ENCODE data around the gene ROR2.

ROR2 gene

DNA sequence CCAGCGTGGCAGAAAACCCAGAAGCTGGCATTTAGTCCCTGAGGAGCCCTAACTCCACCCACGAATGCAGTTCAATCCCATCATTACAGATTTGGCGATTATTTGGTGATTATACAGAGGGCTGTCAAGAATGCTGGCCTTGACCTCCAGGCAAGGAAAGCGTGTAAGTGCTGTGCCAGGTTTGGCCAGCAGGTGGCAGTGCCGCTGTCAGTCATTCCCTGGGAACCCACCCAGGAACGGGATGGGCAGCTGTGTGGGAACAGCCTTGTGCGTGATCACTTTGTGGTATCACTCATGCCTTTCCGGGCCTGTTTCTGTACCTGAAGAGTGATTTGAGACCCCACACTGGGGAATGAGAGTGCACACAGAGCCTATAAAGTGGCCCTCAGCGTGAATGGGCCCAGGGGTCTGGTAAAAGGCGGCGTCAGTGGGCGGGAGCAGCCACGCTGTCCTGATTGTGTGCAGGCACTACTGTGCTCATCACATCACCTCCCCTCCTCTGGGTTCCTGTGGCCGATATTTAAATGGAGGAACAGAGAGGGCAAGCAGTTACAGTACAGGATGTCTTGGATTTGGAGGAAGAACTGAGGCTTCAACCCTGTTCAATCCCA is 215.6 kb downstream of the ROR2 start:
- DNase-seq, result peak in 1 of 2 experiments; percentile 28

DNA sequence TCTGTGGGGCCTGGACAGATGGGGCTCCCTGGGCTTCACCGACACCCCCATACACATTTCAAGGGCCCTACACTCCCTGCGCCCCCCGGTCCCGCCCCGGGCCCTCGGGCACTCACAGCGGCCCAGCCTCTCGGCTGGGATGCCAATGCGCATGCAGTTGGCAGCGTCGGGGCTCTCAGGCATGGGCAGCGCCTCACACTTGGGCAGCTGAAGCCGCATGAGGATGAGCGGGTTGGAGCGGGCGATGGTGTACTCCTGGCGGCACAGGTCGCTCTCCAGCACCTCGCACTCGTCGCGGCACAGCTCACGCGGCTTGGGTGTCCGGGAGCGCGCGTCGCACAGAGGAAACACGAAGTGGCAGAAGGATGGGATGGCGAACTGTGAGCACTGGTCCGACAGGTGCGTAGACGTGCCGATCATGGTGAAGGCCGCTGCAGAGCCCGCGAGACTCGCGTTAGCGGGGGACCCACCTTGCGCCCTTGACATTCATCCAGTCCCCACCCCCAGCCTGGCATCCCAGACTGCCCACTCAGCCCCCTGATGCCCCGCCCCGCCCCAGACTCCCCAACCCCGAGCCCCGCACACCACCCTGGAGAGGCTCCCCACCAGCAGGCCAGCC is 216.9 kb downstream of the ROR2 start:
- DNase-seq, result no peak

DNA sequence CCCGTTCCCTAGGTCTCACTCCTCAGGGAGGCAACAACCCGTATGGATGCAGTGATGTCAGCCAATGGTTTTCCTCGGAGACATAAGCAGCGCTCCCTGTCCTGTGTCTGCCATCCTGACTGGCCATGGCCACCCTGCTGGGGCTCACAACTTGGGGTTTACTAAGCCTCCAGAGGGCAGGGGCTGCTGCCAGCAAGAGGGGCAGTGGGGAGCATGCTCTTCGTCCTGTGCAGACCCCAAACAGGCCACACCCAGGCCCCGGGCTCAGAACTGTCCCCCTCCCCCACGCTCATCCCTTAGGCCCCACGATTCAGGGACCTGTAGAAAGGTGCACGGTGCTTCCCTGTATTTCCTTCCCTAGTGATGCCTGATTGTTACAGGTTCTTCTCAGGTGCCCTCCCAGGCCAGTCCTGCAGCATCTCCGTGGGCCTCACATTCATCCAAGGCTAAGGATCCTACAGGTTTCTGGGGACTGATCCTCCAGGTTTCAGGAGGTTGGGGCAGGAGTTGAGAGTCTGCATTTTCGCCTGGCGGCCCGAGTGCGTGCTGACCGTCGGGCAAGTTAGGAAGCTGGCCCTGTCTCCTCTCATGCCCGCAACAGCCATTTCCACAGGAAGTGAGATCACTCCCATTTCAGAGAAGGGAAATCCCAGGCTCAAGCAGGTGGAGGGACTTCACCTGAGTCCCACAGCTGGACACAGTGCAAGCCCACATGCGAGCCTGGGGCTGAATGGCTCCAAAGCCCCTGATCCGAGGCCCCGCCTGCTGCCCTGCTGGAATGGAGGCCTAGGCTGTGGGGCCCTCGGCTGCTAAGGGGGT is 217.6 kb downstream of the ROR2 start:
- DNase-seq, result no peak

DNA sequence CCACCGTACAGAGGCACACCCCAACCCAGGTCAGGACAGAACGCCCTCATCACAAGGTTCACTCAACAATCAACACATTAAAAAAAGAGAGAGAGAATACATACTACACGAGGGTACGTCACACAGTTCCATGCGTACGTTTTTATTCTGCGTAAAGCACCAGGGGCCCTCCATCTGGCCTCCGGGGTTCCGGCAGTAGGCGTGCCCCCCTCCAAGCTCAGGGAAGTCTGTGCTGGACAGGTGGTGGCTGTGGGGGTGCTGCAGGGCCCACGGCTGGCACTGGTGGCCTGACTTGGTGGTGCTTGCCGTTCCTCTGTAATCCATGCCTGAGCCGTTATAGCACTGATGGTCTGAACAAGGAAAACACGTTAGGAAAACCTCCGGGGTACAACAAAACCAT is 219.2 kb downstream of the ROR2 start:
- DNase-seq, result no peak

DNA sequence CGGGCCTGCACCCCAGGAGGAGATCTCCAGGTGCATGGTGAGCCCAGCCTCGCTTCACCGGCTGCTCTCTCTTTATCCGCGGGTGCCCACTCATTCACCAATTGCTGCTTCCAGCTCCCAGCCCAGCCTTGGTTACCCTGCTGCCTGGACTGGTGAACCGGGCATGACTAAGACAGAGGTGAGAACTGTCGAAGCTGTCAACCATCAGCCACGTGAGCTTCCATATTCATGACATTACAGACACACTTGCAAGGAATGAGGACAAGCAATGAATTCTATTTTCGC is 220.5 kb downstream of the ROR2 start:
- DNase-seq, result no peak

DNA sequence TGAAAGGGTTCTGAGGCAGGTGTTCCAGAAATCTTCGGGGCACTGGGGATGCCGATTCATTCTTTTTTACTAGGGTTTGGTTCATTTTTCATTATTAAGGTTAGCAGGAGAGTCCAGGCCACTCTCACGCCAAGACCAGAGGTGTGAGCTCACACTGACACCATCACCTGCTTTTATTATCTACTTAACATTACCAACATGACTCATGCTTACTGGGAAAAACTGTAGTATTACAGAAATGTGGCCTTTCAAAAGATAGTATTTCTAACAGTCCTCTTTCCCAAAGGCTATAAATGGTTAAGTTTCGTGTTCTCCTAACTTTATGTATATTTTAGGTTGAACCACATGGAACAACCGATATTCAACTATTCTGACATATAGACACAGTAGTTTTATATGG is 222.1 kb downstream of the ROR2 start:
- no peak for DNase-seq

DNA sequence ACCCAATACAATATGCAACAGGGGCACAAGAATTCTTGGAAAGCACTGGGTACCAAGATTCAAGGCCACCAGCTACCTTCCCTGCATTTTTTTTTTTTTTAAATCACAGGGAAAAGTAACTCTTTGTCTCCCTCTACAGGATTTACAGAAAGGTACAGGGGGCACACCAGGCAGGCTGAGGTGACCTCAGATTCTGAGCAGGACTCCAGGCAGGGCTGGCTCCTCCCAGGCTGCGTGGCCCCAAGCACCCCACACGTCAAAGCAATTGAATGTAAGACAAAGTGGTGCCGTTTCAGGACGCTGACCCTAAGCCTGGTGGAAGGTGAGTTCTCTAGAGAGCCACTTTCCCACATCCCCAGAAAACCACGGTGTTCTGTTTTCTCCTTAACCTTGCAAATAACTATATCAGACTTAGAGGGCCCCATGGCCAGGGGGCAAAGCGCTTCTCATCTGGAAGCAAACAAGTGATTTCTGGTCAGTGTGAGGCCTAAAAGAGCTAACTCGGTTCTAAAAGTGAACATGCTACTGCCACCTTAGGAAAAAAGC is 222.6 kb downstream of the ROR2 start:
- DNase-seq, result peak; percentile 8 to 9

DNA sequence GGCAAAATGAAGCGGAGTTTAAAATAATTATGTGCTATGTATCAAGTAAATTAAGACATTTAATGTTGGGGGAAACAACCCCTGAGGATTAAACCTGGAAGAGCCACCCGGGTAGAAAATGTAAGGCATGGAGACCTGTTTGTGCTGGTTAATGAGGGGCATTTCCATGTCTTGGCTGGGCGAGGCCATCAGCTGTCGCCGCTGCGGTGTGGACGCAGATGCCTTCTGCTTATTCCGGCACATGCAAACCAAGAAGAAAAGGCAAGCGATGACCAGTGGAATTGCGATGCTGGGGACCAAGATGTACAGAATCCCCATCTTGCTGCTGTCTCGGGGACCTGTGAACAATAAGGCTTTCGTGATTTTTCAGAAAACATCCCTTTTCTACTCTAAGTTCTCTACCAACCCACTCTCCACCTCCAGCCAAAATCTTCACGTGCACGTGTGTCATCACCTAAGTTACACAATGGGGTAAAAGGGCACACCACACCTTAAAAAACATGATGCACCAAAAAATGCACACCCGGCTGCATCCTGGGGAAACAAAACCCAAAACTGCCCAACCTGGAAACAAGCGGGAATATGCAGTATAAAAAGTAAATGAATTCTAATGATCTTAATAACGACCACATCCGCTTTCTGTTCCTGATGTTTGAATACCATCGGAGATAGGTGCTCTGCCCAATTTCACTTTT is 223.5 kb downstream of the ROR2 start:
- no peak for DNase-seq

DNA sequence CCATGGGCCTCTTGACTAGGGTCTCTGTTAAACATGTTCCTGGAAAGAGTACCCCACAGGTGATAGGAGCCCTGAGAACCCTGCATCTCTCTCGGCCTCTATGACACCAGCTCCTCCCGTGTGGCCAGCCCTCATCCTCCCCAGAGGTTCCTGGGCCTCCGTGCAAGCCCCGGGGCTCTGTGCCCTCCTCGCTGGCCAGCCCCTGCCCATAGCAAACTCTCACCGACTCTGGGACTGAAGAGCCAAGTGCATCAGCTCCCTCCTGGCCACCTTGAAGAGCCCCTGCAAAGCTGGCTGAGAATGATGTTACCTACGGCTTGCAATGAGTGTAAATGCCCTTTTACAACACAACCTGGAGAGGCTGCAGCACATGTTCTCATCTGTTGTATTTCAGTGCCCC is 224.4 kb downstream of the ROR2 start:
- no peak for DNase-seq

DNA sequence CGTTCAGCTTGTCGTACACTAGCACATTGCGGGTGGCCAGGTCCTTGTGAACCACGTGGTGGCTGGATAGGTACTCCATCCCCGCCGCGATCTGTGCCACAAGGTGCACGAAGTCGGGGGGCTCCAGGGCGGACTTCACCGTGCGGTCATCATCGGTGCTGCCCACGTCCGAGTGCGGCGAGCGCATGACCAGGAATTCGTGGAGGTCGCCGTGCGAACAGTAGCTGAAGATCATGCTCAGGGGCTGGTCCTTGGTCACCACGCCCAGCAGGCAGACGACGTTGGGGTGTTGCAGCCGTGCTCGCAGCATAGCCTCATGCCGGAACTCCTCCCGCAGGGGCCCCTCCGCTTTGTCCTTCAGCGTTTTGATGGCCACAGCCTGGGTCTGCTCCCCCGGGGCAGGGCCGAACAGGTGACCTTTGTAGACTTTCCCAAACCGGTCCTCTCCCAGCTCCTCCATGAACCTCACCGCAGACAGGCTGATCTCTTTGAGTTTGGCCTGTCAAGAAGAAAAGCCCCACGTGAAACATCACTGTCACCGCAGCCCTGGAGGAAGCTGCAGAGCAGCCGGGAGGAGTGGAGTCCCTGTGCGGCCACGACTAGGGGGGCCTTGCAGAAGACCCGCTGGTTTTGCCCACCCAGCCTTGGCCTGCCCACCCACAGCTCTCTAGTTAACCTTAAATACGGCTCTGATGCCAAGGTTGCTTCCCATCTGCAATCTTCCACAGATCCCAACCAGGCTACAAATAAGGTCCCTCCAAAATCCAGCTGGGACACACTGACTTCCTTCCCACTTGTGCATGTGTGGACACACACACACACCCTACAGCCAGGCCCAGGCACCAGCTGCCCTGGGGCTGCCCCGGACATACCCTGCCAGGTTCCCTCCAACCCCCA is 225.2 kb downstream of the ROR2 start:
- DNase-seq, result no peak

DNA sequence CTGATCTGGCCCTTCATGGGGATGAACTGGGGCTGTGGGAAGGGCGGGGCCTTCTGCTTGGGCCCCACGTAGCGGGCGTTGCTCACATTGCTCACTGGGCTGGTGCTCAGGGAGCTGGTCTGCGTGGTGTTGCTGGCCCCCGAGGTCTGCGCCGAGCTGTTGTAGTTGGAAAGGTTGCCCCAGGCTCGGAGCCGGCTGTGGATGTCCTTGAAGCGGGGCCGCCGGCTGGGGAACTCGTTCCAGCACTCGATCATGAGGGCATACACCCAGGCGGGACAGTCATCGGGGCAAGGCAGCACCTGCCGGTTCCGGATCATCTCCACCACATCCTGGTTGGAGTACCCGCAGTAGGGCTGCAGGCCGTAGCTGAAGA is 226.0 kb downstream of the ROR2 start:
- no peak for DNase-seq

DNA sequence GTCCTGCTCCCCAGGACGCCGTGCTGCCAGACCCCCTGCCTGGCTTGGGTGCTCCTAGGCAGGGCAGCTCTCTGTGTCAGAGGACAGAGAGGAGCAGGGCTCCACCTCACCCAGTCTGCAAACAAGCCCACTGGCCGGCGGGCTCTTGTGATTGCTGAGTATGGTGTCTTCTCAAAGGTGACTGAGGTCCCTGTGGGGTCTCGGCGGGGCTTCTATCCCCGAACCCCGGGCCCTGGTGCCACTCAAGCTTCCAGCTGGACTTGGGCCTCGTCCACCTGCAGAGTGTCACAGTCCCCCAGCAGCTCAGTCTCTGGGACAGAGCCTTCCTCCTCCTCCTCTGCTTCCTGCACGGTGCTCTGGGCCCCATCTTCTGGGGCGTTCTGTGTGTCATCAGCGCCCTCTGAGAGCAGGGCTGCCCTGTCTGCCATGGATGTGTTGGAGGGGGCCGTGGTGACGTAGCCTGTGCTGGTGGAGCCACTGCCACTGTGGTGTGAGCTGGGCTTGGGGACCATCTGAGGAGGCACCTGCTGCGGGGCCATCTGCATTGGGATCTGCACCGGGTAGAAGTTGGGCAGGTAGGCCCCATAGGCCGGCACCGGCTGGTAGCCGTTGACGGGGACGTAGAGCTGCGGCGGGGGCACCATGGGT is 226.5 kb downstream of the ROR2 start:
- DNase-seq, result no peak

DNA sequence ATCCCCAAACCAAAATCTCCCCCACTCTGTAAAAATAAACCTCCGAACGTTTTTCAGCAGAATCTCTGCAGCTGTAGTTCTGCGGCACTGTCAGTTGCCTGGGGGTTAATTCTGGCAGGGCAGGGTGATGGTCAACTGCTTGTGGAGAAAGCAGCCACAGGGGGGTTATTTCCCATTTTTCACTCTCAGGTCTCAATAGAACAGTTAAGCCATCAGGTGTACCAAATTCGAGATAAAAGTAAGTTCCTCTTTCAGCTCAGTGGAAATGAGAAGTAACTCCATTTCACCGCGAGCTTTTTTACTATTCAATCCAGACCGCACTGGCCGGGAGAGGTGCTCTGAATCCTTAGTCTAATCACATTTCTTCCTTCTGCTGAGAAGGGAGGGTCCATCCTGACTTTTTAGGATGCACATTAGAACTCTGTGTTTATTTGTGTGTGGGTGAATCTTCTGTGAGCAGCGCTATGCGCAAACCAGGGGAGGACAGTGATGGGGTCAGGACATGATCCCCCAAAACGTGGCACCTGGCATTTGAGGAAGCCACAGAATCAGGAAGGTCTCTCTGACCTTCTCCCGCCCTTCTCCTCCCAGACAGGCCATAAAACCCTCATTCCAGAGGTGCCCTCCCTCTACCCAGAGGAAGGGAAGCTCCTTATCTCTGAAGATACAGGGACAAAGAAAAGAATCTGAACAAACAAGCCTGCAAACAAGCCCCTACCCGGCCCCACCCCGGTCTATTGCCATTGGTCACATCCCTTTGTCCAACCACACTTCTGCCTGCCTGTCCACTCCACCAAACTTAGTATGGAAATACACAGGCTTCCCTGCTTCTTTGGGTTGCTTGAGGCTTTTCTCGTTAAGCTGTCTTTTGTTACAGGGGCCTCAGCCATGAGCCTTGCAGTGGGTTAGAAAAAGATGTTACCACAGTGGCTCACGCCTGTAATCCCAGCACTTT is 229.0 kb downstream of the ROR2 start:
- no peak for DNase-seq

DNA sequence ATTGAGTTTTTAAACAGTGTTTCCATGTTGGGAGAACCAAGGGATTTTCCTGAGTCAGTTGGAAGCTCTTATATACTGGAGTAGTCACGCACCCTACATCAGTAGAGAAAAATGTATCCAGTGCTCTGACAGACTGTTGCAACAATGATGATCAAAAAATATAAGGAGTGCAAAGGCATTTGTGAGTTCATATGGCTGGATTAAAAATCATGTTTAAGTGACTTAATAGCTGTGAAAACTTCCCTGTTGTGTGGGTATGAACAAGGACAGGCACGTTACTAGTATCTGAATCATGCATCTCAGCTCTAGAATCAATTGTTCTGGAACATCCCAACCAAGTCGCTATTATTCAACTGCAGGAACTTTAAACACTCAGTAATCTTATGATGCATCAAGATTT is 229.7 kb downstream of the ROR2 start:
- no peak for DNase-seq

DNA sequence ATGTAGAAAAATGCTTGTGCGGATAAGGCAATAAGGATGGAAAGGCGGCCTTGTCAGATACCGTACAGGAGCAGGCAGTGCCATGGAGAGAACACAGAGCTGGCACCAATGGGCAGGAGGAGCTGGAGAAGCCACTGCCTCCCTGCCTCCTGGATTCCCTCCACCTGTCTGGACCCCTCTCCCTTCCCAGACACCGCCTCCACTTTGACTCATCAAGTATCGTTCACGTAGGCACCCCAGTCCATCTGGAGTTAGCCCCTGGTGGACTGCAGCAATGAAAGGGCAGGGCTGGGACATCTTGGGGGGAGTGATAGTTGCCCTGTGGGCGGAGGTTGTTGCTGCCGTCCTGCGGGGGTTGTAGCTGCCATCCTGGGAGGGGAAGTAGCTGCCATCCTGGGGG is 232.0 kb downstream of the ROR2 start:
- no peak for DNase-seq

DNA sequence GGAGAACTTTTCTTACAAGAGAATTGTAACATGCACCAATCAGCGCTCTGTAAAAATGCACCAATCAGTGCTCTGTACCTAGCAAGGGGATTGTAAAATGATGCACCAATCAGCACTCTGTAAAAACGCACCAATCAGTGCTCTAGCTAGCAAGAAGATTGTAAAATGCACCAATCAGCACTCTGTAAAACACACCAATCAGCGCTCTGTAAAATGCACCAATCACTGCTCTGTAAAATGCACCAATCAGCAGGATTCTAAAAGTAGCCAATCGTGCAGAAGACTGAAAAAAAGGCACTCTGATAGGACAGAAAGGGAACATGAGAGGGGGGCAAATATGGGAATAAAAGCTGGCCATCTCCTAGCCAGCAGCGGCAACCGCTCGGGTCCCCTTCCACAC is 233.2 kb downstream of the ROR2 start:
- DNase-seq, result no peak

DNA sequence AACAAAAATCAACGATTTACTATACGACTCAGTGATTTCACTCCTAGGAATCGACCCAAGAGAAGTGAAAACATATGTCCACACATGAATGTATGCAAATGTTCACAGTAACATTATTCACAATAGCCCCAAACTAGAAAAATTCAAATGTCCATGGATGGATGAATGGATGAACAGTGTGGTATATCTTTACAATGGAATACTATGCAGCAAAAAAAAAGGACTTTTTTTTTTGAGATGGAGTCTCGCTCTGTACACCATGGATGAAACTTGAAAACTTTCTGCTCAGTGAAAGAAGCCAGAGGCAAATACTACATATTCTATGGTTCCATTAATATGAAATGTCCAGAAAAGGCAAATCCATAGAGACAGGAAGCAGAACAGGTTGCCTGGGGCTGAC is 233.8 kb downstream of the ROR2 start:
- no peak for DNase-seq

DNA sequence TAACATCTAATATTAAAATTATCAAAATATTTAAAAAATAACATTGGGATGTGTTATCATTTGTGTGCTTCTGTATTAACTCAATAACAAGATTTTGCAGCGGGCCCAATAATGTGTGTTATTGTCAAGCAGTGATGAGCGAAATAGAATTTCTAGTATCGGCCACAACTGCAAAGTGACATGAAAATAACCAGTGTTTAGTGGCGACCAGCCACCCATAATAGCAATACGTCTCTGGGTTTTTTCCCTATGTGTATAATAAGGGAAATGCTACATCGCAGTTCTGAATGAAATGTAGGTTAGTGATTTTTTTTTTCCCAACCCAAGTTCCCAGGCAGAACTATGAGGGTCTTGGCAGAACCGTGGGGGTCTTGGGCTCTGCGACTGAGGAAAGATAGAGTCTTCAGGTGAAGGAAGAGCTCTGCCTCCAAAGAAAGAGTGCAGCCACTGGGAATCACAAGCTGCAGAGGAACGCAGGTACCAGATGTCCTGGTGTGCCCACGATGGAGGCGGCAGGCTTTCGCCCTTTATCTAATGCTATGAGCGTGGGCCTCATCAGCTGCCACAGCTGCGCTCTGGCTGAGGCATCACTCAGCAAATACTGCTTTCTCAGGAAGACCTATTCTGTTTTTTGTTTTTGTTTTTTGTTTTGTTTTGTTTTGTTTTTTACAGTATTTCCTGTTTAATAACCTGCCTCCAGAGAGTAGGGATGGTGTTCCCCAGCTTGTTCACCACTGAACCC is 235.0 kb downstream of the ROR2 start:
- DNase-seq, result no peak

DNA sequence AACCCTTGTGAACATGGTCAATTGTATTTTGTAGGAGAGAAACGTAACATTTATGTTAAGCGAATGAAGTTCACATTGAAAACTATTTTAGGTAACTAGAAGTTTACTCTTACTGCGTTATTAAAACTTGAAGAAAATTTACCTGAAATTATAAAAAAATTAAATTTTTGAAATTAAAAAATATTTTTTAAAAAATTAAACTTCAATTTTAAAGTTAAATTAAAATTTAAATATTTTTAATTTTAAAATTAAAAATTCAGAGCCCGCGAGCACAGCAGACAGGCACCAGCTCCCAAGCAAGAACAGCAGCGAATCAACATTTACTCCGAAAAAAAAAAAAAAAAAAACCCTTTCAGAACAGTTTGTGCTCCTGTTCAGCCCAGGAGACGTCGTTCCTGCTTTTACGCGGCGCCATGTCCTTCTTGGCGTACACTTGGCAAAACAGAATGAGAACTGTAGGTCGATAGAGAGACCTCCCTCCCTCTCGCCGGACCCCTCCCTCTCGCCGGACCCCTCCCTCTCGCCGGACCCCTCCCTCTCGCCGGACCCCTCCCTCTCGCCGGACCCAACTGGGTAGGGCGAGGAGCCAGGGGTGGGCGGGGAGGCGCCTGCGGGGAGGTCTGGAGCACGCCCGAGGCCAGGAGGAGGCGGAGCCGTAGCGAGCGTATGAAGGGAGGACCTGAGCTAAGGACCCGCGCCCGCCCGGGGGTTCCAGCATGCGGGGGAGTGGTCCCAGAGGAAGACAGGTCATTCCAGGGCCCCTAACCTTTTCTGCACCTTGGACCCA is 235.8 kb downstream of the ROR2 start:
- no peak for DNase-seq
